Measurements from ENCODE around the gene CELA2B. TPM values are rescaled to one million over a fixed set of nuclear protein-coding genes. Genes with fewer than 3 reads are reported as not detected.

The CELA2B gene
- total and polyA plus RNA-seq, 11 donors: not detected

DNA sequence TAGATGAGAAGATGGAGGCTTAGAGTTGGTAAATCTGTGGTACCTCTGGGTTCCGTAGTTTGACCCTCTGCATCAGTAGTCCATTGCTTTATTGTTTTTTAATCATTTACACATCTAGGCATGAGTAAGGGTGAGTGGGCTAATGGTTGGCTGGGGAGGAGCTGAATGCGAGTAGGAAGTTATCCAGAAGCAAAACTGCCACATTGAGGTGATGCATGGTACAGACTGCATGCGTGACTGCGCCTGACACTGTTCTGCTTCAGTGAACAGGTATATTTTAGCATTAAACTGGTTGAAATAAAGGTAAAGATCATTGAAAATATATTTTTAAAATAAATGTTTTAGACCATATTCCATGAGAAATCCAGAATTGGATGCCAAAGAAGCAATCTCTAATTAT is 55.1 kb downstream of the CELA2B start:
- WGBS, 4 donors: 92 to 98% (median 97%) methylated on average over 4 of the region's 4 CpGs
- ATAC-seq (no peak), DNase-seq (no peak)
- Histone ChIP-seq H3K4me1 (peaks cover 0 to 19% (median 13%) of the 10 kb centered on the region in 12 donors), H3K27ac (no peak overlapping the region), H3K36me3 (peaks cover 0 to 60% (median 40%) of the 10 kb centered on the region in 9 donors), H3K4me3 (no peak overlapping the region), H3K9me3 (no peaks in the 10 kb centered on the region), H3K27me3 (no peaks in the 10 kb centered on the region)
- intact Hi-C loops (cut with DNase I): no loop called here
- no peak for TF ChIP-seq POLR2A (IDR thresholded peaks at IDR 0.05)
- TF ChIP-seq, protein P1, sequence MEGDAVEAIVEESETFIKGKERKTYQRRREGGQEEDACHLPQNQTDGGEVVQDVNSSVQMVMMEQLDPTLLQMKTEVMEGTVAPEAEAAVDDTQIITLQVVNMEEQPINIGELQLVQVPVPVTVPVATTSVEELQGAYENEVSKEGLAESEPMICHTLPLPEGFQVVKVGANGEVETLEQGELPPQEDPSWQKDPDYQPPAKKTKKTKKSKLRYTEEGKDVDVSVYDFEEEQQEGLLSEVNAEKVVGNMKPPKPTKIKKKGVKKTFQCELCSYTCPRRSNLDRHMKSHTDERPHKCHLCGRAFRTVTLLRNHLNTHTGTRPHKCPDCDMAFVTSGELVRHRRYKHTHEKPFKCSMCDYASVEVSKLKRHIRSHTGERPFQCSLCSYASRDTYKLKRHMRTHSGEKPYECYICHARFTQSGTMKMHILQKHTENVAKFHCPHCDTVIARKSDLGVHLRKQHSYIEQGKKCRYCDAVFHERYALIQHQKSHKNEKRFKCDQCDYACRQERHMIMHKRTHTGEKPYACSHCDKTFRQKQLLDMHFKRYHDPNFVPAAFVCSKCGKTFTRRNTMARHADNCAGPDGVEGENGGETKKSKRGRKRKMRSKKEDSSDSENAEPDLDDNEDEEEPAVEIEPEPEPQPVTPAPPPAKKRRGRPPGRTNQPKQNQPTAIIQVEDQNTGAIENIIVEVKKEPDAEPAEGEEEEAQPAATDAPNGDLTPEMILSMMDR (IDR thresholded peaks at IDR 0.05): no peak

DNA sequence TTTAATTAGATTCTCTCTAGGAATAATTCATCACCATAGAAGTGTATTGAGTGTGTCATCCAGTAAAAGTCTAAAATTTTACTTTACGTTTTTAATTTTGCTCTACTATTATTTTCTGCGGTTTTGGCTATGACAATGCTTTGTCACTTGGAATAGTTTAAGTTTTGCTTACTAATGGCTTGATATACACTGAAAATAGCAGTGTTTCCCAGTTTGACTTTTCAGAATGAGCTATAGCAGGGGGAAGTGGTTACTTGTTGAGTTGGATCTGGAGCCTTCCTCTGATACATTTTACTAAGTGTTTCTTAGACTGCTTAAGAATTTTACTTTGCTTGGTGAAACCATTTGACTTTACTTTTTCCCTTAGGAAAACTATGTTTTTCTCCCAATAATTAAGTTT is 55.8 kb downstream of the CELA2B start:
- Histone ChIP-seq H3K9me3 (no peaks in the 10 kb centered on the region), H3K27me3 (no peaks in the 10 kb centered on the region), H3K4me3 (no peak overlapping the region), H3K4me1 (peaks cover 0 to 16% (median 10%) of the 10 kb centered on the region in 12 donors), H3K36me3 (peaks cover 0 to 67% (median 47%) of the 10 kb centered on the region in 9 donors), H3K27ac (no peak overlapping the region)
- no peak for ATAC-seq
- TF ChIP-seq, protein P1 (IDR thresholded peaks at IDR 0.05): no peak
- TF ChIP-seq POLR2A (IDR thresholded peaks at IDR 0.05): no peak
- WGBS, 4 donors: 79 to 97% (median 91%) methylated on average over 2 of the region's 2 CpGs
- intact Hi-C loops (cut with DNase I): no loop called here
- DNase-seq: no peak

DNA sequence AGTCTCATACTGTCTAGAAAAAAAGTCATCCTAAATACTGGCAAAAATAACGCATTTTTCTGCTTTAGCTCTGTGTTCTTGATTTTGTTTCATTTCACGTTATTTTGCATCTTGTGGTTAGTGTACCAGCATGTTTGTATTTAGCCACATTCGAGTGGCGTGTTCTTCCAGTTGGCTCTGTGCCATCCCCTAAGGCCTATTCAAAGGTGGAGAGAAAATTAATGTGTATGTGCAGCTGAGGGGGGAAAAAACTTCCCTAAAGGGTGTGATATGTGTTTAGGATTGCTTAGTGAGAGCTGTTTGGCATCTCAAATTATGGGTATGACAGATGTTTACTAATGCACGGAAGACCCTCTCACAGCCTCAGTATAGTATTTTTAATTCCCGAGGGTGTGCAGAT is 62.9 kb downstream of the CELA2B start:
- H3K4me1 ChIP-seq: no peaks in the 10 kb centered on the region
- H3K36me3 ChIP-seq: peaks cover 0 to 99% (median 93%) of the 10 kb centered on the region in 9 donors
- no peaks in the 10 kb centered on the region for H3K9me3 ChIP-seq
- no peak overlapping the region for H3K27ac ChIP-seq
- H3K4me3 ChIP-seq: no peak overlapping the region
- no peaks in the 10 kb centered on the region for H3K27me3 ChIP-seq
- no peak for DNase-seq
- TF ChIP-seq, protein P1 (IDR thresholded peaks at IDR 0.05): no peak
- no peak for TF ChIP-seq POLR2A (IDR thresholded peaks at IDR 0.05)
- ATAC-seq: no peak
- intact Hi-C loops (cut with DNase I): no loop called here
- WGBS, 4 donors: 67 to 86% (median 80%) methylated on average over 6 of the region's 6 CpGs

DNA sequence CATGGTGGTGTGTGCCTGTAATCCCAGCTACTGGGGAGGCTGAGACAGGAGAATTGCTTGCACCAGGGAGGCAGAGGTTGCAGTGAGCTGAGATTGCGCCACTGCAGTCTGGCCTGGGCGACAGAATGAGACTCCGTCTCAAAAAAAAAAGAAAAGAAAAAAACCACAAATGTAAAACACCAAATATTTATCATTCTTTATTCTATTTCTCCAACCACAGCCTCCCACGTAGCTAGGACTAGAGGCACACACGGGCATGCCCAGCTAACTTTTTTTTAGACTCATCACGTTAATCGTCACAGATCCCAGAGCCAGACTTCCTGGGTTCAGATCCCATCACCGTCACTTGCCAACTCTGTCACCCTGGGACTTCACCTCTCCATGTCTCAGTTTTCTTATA is 64.3 kb downstream of the CELA2B start:
- Histone ChIP-seq H3K4me1 (no peaks in the 10 kb centered on the region), H3K27ac (no peak overlapping the region), H3K36me3 (peaks cover 0 to 97% (median 89%) of the 10 kb centered on the region in 9 donors), H3K4me3 (no peak overlapping the region), H3K27me3 (no peaks in the 10 kb centered on the region), H3K9me3 (no peaks in the 10 kb centered on the region)
- WGBS, 4 donors: 94 to 96% (median 94%) methylated on average over 8 of the region's 8 CpGs
- intact Hi-C loops (cut with DNase I): no loop called here
- TF ChIP-seq POLR2A (IDR thresholded peaks at IDR 0.05): no peak
- TF ChIP-seq, protein P1 (IDR thresholded peaks at IDR 0.05): no peak
- DNase-seq: no peak
- no peak for ATAC-seq

Other genes with a start within 250 kb of the CELA2B start
- 1 to 10 TPM in 1 of 9 donors, under 1 TPM in 5, not detected in 3; 0.07 to 1.1 (median 0.18) TPM for gene FHAD1, start 228.9 kb upstream of the CELA2B start, total RNA-seq
- gene FHAD1, start 228.9 kb upstream of the CELA2B start, polyA plus RNA-seq: under 1 TPM in 1 of 2 donors, not detected in 1; 0.06 TPM
- gene EFHD2, start 66.2 kb upstream of the CELA2B start, total RNA-seq: 10 to 100 TPM; 11.2 to 52.2 (median 15.8) TPM
- gene EFHD2, start 66.2 kb upstream of the CELA2B start, polyA plus RNA-seq: 10 to 100 TPM; 13.9 to 20.3 TPM
- gene CTRC, start 37.7 kb upstream of the CELA2B start, total RNA-seq: 1 to 10 TPM in 3 of 9 donors, under 1 TPM in 1, not detected in 5; 0.96 to 1.8 (median 1.5) TPM
- gene CTRC, start 37.7 kb upstream of the CELA2B start, polyA plus RNA-seq: not detected
- 1 to 10 TPM in 1 of 9 donors, under 1 TPM in 4, not detected in 4; 0.76 to 1.0 (median 0.84) TPM for gene CELA2A, start 19.4 kb upstream of the CELA2B start, total RNA-seq
- gene CELA2A, start 19.4 kb upstream of the CELA2B start, polyA plus RNA-seq: not detected
- gene CASP9, start 48.1 kb downstream of the CELA2B start, total RNA-seq: 10 to 100 TPM in 6 of 9 donors, 1 to 10 TPM in 3; 8.6 to 15.9 (median 11.8) TPM
- 10 to 100 TPM; 11.5 to 16.9 TPM for gene CASP9, start 48.1 kb downstream of the CELA2B start, polyA plus RNA-seq
- 10 to 100 TPM; 11.9 to 22.8 (median 19.1) TPM for gene DNAJC16, start 50.7 kb downstream of the CELA2B start, total RNA-seq
- 10 to 100 TPM in 1 of 2 donors, 1 to 10 TPM in 1; 4.2 to 10.3 TPM for gene DNAJC16, start 50.7 kb downstream of the CELA2B start, polyA plus RNA-seq
- gene AGMAT, start 108.9 kb downstream of the CELA2B start, total RNA-seq: under 1 TPM in 3 of 9 donors, not detected in 6; 0.22 to 0.53 (median 0.23) TPM
- gene AGMAT, start 108.9 kb downstream of the CELA2B start, polyA plus RNA-seq: under 1 TPM; 0.08 to 0.12 TPM
- 10 to 100 TPM; 15.0 to 33.5 (median 24.5) TPM for gene DDI2, start 141.4 kb downstream of the CELA2B start, total RNA-seq
- gene DDI2, start 141.4 kb downstream of the CELA2B start, polyA plus RNA-seq: 1 to 10 TPM; 6.2 to 9.4 TPM
- 100 to 1,000 TPM in 2 of 9 donors, 10 to 100 TPM in 7; 69.9 to 150 (median 84.4) TPM for gene PLEKHM2, start 208.2 kb downstream of the CELA2B start, total RNA-seq
- gene PLEKHM2, start 208.2 kb downstream of the CELA2B start, polyA plus RNA-seq: 100 to 1,000 TPM in 1 of 2 donors, 10 to 100 TPM in 1; 83.1 to 104 TPM

Data from heart left ventricle (tissue), 16 donors.